ENCODE measurements around the gene KCNJ12.
"Not testable (repeated sequence)": the region's sequence is repeated elsewhere in the genome, so short reads cannot be mapped to it uniquely, and the experiment has no call there.

The KCNJ12 gene

DNA sequence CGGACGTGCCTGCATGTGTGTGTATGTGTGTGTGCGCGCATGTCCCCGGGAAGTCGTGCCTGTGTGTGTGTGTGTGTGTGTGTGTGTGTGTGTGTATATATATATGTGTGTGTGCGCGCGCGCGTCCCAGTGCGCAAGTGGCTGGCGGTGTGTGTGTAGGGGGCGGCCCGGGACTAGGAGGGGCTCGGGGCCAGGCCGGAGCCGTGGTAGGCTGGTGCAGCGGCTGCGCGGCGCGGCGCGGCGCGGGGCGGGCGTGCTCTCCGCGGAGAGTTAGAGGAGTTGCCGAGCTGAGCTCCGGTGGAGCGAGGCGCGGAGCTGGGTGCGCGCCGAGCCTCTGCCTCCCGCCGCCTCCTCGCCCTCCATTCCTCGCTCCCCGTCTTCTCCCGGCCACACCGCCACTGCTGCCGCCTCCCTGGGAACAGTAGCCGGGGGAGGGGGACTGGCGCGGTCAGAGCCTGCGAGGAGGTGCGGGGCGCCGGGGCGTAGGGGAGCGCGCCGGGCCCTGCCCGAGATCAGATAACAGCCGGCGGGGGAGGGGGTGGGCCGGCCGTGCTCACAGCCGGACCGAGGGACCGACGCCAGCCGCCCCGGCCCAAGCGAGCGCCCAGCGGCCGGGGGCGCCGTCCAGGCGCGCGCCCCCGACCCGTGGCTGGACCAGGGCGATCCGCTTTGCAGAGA is at the start of gene KCNJ12:
Gene KCNJ12, plus strand, starts transcription at position 277 of the 678 bp plus-strand sequence. CDS start 38,986 bp downstream, outside the sequence.
- DNase-seq: no peak

- DNase-seq: not testable (repeated sequence)
Measured at GRCh38 chr17:21327921-21328320, 48.2 kb upstream of the KCNJ12 start.

- DNase-seq: not testable (repeated sequence)
Measured at GRCh38 chr17:21328778-21329177, 47.4 kb upstream of the KCNJ12 start.

- DNase-seq: no peak
Measured at GRCh38 chr17:21330436-21331160, 45.6 kb upstream of the KCNJ12 start.

DNA sequence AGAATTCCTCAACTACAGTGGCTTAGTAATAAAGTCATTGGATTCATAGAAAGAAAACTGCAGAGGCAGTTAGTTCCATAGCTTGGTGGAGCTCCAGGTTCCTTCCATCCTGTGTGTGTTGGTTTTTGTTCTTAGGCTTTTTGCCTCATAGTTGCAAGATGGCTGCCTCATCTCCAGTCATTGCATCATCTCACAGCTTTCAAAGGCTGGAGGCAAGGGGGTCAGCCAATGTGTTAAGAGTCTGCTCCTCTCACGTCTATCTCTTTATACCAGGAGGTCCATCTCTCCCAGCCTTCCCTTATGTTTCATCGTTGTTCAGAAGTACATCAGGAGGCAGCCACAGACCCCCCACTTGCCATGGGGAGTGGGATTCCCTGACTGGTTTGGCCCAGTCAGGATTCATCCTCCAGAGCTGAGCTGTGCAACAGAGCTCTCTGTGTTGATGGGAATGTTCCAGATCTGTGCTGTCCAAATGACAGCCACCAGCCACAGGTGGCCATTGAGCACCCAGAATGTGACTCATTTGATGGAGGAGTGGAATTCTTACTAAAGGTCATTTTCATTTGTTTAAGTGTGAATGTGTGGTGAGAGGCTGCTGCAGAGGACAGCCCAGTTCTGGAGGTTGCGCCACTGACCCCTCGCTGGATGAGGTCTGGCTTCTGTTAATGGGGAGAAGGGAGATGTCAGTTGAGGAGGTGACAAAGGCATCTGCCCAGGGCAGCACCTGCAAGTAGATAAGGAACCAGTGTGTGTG is 39.4 kb upstream of the KCNJ12 start:
- not testable (repeated sequence) for DNase-seq

DNA sequence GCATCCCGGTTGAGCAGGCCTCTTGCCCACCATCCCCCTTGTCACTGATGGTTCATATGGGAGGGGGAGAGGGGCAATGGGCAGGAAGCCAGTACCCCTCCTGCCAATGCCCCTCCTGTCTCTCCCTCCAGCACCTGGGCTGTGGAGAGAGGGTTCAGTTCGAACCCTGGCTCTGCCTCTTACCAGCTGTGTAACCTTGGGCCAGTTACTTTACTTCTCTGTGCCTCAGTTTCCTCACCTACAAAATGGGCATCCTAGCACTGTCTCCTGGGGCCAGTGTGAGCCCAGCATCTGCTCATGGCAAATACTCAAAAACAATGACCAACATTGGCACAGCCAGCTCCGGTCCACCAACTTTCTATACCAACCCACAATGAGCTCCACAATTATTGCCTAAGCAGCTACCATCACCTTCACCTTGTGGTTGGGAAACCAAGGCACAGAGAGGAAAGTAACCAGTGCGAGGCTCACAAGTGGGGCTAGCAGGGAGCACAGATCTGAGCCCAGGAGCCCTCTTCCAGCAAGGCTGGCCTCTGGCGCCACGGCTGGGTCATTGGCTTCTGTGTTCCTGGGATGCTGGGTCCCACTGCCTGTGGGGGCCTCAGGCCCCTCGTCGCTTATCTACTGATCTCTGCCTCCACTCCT is 38.1 kb upstream of the KCNJ12 start:
- not testable (repeated sequence) for DNase-seq

DNA sequence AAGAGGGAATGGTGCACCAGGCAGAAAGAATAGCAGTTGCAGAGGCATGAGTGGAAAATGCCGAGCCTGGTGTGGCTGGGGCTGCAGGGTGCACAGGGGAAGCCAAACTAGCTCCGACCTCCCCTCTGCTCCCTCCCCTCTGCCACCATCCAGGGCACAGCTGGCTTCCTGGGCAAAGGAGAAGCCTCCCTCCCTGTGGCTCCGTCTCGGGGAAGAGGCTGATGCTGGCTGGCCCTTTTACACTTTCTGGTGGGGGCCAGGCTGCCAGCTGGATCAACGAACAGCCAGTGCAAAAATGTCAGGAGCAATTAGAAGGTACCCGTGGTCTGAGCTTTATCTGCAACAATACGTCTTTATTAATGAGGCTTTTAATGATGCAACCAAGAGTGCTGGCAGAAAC is 37.1 kb upstream of the KCNJ12 start:
- no peak for DNase-seq

- DNase-seq: not testable (repeated sequence)
Measured at GRCh38 chr17:21339571-21339970, 36.6 kb upstream of the KCNJ12 start.

DNA sequence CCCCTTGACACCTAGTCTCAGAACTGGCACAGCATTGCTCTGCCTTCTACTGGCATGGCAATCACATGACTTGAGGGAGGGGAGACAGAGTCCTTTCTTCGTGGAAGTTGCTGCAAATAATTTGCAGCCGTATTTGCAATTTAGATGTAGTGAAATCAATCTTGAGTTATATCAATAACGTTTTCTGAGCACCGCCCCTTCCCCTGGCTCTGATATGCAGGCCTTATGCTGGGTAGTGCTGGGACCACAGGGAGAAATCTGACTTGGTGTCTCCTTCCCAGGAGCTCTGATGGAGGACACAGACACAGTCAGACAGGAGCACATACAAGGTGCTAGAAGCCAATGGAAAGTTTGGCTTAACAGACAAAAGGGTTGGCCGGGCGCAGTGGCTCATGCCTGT is 35.8 kb upstream of the KCNJ12 start:
- not testable (repeated sequence) for DNase-seq

DNA sequence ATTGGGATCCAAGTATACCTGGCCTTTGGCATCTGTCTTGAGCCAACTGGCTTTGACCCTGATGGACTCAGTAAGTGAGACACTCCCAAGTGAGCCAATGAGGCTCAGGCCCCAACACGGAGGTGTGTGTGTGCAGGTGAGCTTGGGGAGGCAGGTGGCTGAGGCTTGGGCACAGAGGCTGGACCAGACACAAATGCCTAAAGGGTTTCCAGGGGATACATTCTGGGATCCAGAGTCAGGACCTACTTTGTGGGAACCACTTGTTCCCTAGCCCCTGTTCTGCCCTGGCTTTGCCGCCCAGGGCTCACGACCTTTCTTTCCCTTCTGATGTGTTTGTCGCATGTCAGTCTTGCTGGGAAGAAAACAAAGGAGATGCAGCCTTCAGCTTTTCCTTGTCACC is 34.9 kb upstream of the KCNJ12 start:
- DNase-seq: not testable (repeated sequence)

- not testable (repeated sequence) for DNase-seq
Measured at GRCh38 chr17:21341925-21342540, 34.1 kb upstream of the KCNJ12 start.

DNA sequence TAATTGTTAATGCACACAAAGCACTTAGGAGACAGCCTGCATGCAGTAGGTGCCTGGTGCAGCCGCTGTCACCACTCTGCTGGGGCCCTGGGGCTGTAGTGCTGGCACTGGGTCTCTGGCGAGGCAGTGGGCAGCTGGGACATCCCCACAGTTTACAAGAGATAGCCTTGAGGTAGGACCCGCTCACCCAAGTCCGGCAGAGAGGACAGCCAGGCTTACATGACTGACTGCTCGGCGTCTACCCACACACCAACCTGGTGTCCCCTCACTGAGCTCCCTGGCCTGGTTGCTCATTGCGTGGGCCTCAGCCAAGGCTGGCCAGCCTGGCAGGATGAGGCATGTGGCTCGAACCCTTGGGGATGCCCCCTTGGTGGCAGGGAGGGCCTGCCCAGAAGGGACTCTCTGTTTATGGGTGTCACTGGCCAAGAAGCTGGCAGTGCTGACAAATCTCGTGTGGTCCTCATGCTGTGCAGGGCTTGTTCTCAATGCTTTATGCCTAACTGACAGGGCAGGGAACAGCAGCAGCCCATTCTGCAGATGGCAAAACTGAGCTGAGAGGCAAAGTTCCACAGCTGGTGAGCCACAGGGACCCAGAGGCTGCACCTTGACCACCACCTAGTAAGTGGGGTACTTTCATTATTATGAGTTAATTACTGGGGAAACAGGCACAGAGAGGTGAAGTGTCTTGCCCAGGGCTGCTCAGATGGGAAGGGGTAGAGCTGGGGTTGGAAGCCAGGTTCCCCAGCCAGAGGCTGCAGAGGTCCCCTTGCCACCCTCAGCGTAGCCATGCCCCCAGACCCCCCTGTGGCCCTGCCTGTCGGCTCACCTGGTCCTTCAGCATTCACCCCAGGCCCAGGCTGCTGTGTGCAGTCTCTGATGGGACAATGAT is 32.9 kb upstream of the KCNJ12 start:
- DNase-seq: not testable (repeated sequence)

DNA sequence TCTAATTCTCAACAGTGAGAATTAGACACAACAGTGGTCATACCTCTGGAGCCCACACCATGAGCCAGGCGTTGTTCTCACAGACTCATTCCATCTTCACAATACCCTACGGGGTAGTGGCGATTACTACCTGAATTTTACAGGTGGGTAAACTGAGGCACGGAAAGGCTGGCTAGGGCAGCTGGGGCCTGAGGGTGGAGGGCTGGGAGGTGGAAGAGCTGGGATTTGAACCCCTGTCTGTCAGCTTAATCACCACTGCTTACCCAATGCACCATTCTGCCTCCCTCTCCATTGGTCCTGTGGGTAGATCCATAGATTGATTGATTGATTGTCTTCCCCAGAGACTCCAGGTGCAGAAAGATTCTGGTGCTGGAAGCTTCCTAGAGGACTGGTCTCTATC is 31.4 kb upstream of the KCNJ12 start:
- not testable (repeated sequence) for DNase-seq

- no peak for DNase-seq
Measured at GRCh38 chr17:21345236-21345635, 30.9 kb upstream of the KCNJ12 start.

- not testable (repeated sequence) for DNase-seq
Measured at GRCh38 chr17:21346107-21346506, 30.1 kb upstream of the KCNJ12 start.

GRCh38 chr17:21346651-21347250 is 29.4 kb upstream of the KCNJ12 start:
- DNase-seq: not testable (repeated sequence)

GRCh38 chr17:21347660-21348059 is 28.5 kb upstream of the KCNJ12 start:
- DNase-seq: not testable (repeated sequence)

- DNase-seq: not testable (repeated sequence)
Measured at GRCh38 chr17:21348081-21348925, 27.9 kb upstream of the KCNJ12 start.

DNA sequence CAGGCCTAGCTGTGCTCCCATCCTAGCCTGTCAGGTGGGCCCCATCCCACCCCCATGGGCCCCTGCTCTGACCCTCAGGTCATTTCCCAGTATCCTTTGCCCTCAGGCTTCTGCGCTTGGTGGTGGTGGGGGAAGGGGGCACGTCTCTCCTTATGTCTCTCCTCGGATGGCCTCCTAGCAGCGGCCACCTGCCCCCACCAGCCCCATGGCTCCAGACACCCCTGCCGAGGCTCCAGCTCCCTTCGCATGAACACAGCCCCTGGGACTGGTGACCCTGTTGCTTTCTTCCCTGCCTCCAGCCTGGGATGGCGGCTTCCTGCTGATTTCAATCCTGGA is 27.3 kb upstream of the KCNJ12 start:
- DNase-seq: not testable (repeated sequence)
